Measurements from ENCODE around the gene LHPP. TPM values are rescaled to one million over a fixed set of nuclear protein-coding genes. Genes with fewer than 3 reads are reported as not detected.
A peak's percentile ranks its signal among the peaks of the same experiment; 100 is the strongest.

LHPP gene
- total RNA-seq, 1 donor from 2014 or later = 22.9 TPM

DNA sequence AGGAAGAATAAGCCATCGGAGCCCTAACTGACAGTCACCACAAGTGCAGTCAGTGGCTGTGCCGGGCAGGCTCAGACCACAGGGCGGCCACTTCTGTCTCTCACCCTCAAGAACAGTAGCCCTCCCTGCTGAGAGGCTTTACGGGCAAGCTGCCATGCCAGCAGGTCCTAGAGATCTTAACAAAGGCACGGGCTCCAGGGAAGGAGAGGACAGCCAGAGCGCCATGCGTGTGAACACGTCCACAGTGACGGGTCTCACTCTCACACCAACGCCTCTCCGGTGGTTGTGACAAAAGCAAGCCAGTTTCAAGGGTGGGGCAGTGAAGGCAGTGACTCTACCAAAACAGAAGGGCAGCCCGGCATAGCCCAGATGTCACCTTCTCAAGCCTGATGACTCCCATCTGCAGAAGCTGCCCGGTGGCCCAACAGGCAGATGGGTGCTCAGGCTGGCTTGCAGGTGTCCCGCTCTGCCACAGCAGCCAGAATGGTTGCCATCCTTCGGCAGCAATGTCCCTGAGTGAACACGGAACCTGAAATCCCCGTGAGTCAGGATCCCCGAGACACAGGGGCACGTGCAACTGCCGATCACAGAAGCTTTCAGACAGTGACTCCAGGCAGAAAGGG lies 180.6 kb downstream of the LHPP start:
- DNase-seq = no peak
- POLR2A ChIA-PET = interaction anchor here (0.7 to 6.1 kb wide), 15 partner anchors 8 to 103 kb away, joined by 3 to 39 read pairs (median 6); no protein-coding TSS in a partner anchor
- no peak for ATAC-seq (ENCODE audit: low read depth)
- Mint-ChIP-seq H3K4me1 (peaks cover 100% of the 10 kb centered on the region), H3K27me3 (no peaks in the 10 kb centered on the region), H3K36me3 (ENCODE audit: low read depth) (peaks cover 36% of the 10 kb centered on the region), H3K4me3 (peak overlapping the region; percentile 74), H3K9me3 (no peaks in the 10 kb centered on the region), H3K27ac (peak overlapping the region; percentile 94)
- TF ChIP-seq, protein P1, sequence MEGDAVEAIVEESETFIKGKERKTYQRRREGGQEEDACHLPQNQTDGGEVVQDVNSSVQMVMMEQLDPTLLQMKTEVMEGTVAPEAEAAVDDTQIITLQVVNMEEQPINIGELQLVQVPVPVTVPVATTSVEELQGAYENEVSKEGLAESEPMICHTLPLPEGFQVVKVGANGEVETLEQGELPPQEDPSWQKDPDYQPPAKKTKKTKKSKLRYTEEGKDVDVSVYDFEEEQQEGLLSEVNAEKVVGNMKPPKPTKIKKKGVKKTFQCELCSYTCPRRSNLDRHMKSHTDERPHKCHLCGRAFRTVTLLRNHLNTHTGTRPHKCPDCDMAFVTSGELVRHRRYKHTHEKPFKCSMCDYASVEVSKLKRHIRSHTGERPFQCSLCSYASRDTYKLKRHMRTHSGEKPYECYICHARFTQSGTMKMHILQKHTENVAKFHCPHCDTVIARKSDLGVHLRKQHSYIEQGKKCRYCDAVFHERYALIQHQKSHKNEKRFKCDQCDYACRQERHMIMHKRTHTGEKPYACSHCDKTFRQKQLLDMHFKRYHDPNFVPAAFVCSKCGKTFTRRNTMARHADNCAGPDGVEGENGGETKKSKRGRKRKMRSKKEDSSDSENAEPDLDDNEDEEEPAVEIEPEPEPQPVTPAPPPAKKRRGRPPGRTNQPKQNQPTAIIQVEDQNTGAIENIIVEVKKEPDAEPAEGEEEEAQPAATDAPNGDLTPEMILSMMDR (IDR thresholded peaks at IDR 0.05) = no peak
- CTCF ChIA-PET = interaction anchor here (0.7 to 3.5 kb wide), 3 partner anchors 22 to 99 kb away, joined by 3 to 16 read pairs (median 10); no protein-coding TSS in a partner anchor
- intact Hi-C loops (cut with micrococcal nuclease) = loop anchor here (1.0 kb wide), 1 partner anchor 12 kb away; no protein-coding TSS in a partner anchor

DNA sequence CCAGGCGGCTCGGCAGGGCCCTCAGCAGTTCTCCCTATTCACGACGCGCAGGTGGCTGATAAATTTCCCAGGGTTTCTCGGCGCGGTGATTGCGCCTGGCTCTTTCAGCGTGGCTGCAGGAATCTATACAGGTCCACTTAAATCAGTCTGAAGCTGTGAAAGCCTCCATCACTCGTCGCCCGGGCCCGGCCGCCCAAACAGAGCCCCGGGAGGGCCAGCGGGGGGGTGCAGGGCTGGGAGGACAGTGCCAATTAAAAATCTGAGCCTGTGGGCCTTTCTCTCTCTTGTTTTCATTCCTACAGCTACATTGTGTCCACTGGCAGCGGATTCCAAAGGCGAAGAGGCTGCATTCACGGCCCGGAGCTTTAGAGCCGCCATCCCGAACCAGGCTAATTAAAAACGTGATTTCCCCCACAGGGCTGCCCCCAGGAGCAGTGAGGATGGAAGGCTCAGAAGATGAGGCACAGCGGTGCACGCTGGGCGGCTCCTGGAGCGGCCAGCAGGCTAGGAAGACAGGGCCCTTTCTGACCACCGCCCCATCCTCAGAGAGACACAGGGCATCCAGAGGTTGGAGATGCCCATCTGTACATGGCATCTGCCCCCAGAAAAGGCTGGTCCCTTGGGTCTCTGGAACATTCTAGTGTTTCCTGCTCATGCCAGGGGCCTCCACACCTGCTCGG lies 181.8 kb downstream of the LHPP start:
- Mint-ChIP-seq H3K4me1 (peaks cover 100% of the 10 kb centered on the region), H3K4me3 (no peak overlapping the region), H3K36me3 (ENCODE audit: low read depth) (peaks cover 33% of the 10 kb centered on the region), H3K9me3 (no peaks in the 10 kb centered on the region), H3K27ac (peak overlapping the region; percentile 94), H3K27me3 (no peaks in the 10 kb centered on the region)
- ChIA-PET CTCF (interaction anchor here (1.4 to 3.5 kb wide), 4 partner anchors 75 to 109 kb away, joined by 5 to 16 read pairs (median 9); no protein-coding TSS in a partner anchor), POLR2A (interaction anchor here (0.6 to 6.1 kb wide), 11 partner anchors 12 to 108 kb away, joined by 3 to 39 read pairs (median 5); no protein-coding TSS in a partner anchor)
- DNase-seq (no peak), ATAC-seq (ENCODE audit: low read depth) (no peak)
- TF ChIP-seq, protein P1 (IDR thresholded peaks at IDR 0.05) = no peak
- intact Hi-C loops (cut with micrococcal nuclease) = no loop called here

DNA sequence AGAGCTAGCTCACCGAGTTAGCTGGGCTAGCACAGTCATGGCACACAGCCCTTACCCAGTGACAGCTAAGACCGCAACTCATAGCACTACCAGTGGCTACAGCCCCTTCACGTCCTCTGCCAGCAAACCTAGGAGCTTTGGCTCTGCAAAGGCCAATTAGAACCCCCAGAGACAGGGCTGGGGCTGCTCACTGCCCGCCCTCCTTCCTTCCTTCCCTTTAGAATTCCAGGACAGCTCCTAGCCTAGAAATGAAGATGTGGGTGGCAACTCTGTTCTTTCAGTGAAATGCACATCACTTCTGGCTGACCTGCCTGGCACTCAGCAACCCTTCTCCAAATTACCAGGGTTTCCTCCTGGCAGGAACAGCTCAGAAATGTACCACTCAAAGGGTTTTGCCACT lies 182.6 kb downstream of the LHPP start:
- DNase-seq (no peak), ATAC-seq (ENCODE audit: low read depth) (no peak)
- TF ChIP-seq, protein P1 (IDR thresholded peaks at IDR 0.05) = no peak
- intact Hi-C loops (cut with micrococcal nuclease) = no loop called here
- ChIA-PET CTCF (interaction anchor here (1.4 to 3.5 kb wide), 4 partner anchors 75 to 110 kb away, joined by 5 to 17 read pairs (median 12); no protein-coding TSS in a partner anchor), POLR2A (interaction anchor here (0.6 to 6.1 kb wide), 6 partner anchors 25 to 108 kb away, joined by 3 to 39 read pairs (median 5); no protein-coding TSS in a partner anchor)
- Mint-ChIP-seq H3K27ac (peak overlapping the region; percentile 88), H3K4me3 (no peak overlapping the region), H3K4me1 (peaks cover 100% of the 10 kb centered on the region), H3K36me3 (ENCODE audit: low read depth) (peaks cover 34% of the 10 kb centered on the region), H3K27me3 (no peaks in the 10 kb centered on the region), H3K9me3 (no peaks in the 10 kb centered on the region)

DNA sequence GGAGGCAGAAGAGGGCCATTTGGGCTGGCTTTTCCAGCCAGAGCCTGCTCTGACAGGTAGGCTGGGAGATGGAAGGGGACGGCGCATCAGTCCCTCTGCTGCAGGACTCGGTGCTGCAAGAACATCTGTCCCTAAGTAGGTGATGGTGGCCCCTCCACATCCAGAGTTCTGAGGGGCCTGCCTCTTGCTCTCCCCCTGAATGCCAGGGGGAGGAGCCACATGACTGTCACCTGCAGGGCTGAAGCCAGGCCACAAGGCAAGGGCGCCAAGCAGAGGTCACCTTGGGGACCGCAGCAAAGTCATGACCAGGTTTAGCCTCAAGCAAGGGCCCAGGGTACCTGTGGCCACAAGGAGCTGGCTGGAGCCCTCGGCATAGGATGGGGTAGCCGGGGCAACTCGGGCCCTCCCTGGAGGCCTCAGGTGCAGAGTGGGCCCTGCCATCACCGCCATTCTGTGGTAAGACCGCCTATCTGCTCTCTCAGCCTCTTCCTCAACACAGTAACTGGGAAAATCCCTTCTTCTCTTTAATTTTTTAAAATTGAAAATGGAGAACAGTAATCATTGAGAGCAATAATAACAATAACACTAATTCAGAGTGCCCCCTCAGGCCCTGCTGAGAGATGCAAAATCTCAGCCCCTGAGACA lies 183.3 kb downstream of the LHPP start:
- Mint-ChIP-seq H3K9me3 (no peaks in the 10 kb centered on the region), H3K27ac (peak overlapping the region; percentile 88), H3K4me3 (peak overlapping the region; percentile 5), H3K27me3 (no peaks in the 10 kb centered on the region), H3K36me3 (ENCODE audit: low read depth) (peaks cover 36% of the 10 kb centered on the region), H3K4me1 (peaks cover 100% of the 10 kb centered on the region)
- ATAC-seq (ENCODE audit: low read depth) (no peak), DNase-seq (no peak)
- intact Hi-C loops (cut with micrococcal nuclease) = no loop called here
- TF ChIP-seq, protein P1 (IDR thresholded peaks at IDR 0.05) = no peak
- CTCF ChIA-PET = interaction anchor here (1.4 to 2.9 kb wide), 4 partner anchors 74 to 110 kb away, joined by 3 to 17 read pairs (median 6); no protein-coding TSS in a partner anchor
- POLR2A ChIA-PET = interaction anchor here (1.1 to 6.1 kb wide), 4 partner anchors 25 to 109 kb away, joined by 3 to 39 read pairs (median 10); no protein-coding TSS in a partner anchor

Data from activated B cell treated with CpG ODN at 0.5 μM for 24 hours (primary cell).